Body of pancreas (tissue), 4 donors: ENCODE measurements around the gene TMEM245. TPM values are rescaled to one million over a fixed set of nuclear protein-coding genes. Genes with fewer than 3 reads are reported as not detected.

Source experiments
- ATAC-seq: fragments of 150-250 bp; one replicate; pipeline ENCODE4 v1.9.1; 2016
- DNase-seq, 4 donors: peaks; one replicate each; pipeline ENCODE4 v3.0.0-alpha.2; 2019
- H3K27ac ChIP-seq, 4 donors: fragments of 200-600 bp; sonication (generic); 1 replicate in 3 of 4; 2 replicates in 1 of 4; pipeline versions ENCODE4 v1.5.1 to v1.6.1; 2016 to 2019; ENCODE audit warnings: mild to moderate bottlenecking in 1 of 4, mixed read lengths in 1 of 4, moderate library complexity in 1 of 4
- H3K27me3 ChIP-seq, 2 donors: fragments of 200-600 bp; sonication (generic); one replicate each; pipeline ENCODE4 v1.6.0; 2016; ENCODE audit warnings: mild to moderate bottlenecking in 1 of 2
- H3K36me3 ChIP-seq, 2 donors: fragments of 200-600 bp; sonication (generic); replicated peaks in 1 of 2; 2 replicates each; pipeline ENCODE4 v1.5.1; 2016; ENCODE audit warnings: low read depth in 2 of 2; ENCODE audit not compliant: insufficient read depth in 1 of 2
- H3K4me1 ChIP-seq: fragments of 200-600 bp; sonication (generic); one replicate; pipeline ENCODE4 v1.6.0; 2016
- H3K4me3 ChIP-seq, 2 donors: fragments of 200-600 bp; sonication (generic); 1 replicate in 1 of 2; 2 replicates in 1 of 2; pipeline ENCODE4 v1.5.1; 2016 to 2019
- H3K9me3 ChIP-seq, 3 donors: fragments of 200-600 bp; sonication (generic); 1 replicate in 2 of 3; 2 replicates in 1 of 3; pipeline ENCODE4 v1.5.1; 2016
- CTCF ChIP-seq, 7 experiments: fragments of 450-650 bp in 4 of 7; fragments of 200-600 bp in 3 of 7; sonication (generic) in 3 of 7; IDR thresholded peaks; one replicate each; pipeline ENCODE4 v1.5.1; 2016 to 2019; ENCODE audit warnings: antibody characterized with exemption in 7 of 7
- POLR2A ChIP-seq, 3 donors: fragments of 450-650 bp; IDR thresholded peaks; one replicate each; pipeline ENCODE4 v1.6.1; 2016; ENCODE audit warnings: antibody characterized with exemption in 3 of 3, mild to moderate bottlenecking in 2 of 3
- WGBS, 2 donors: methylation state at CpG; one replicate each; pipeline ENCODE4 v1.1.5; 2017; 5-methylcytosine and 5-hydroxymethylcytosine counted together
- intact Hi-C: fragments of 100-400 bp; cut with DNase I; formaldehyde crosslinking; loops from one replicate; pipeline ENCODE4 v1.15.1; 2023
- total RNA-seq, 2 donors: library from RNA; depleted of rRNA; stranded (reverse); fragments of >200 nt; gene quantifications; one replicate each; pipeline ENCODE4 v1.1.0, GENCODE V29; 2016

Gene TMEM245
- total RNA-seq, 2 donors from 2014 or later = 38.9 to 47.0 TPM

GRCh38 chr9:109052416-109052815 lies 67.3 kb downstream of the TMEM245 start:
- TF ChIP-seq CTCF (IDR thresholded peaks at IDR 0.05) = no peak
- TF ChIP-seq POLR2A (IDR thresholded peaks at IDR 0.05) = no peak
- H3K27ac ChIP-seq = no peak overlapping the region
- H3K4me1 ChIP-seq = no peaks in the 10 kb centered on the region
- H3K4me3 ChIP-seq = no peak overlapping the region
- H3K36me3 ChIP-seq = peaks cover 0 to 19% of the 10 kb centered on the region in 2 donors
- 75 to 79% methylated on average over 2 of the region's 2 CpGs for WGBS, 2 donors
- H3K27me3 ChIP-seq = no peaks in the 10 kb centered on the region
- ATAC-seq (no peak), DNase-seq (no peak)
- H3K9me3 ChIP-seq = no peaks in the 10 kb centered on the region
- intact Hi-C loops = no loop called here

GRCh38 chr9:109051733-109052132 lies 68.0 kb downstream of the TMEM245 start:
- Histone ChIP-seq H3K36me3 (peaks cover 0 to 24% of the 10 kb centered on the region in 2 donors), H3K4me3 (no peak overlapping the region), H3K4me1 (no peaks in the 10 kb centered on the region), H3K9me3 (no peaks in the 10 kb centered on the region), H3K27me3 (no peaks in the 10 kb centered on the region), H3K27ac (no peak overlapping the region)
- ATAC-seq (no peak), DNase-seq (no peak)
- WGBS, 2 donors = 60 to 76% methylated on average over 1 of the region's 1 CpG
- intact Hi-C loops = no loop called here
- no peak for TF ChIP-seq POLR2A (IDR thresholded peaks at IDR 0.05)
- TF ChIP-seq CTCF (IDR thresholded peaks at IDR 0.05) = no peak

GRCh38 chr9:109050444-109050843 lies 69.3 kb downstream of the TMEM245 start:
- Histone ChIP-seq H3K27ac (no peak overlapping the region), H3K4me1 (no peaks in the 10 kb centered on the region), H3K36me3 (peaks cover 0 to 27% of the 10 kb centered on the region in 2 donors), H3K4me3 (no peak overlapping the region), H3K27me3 (no peaks in the 10 kb centered on the region), H3K9me3 (no peaks in the 10 kb centered on the region)
- intact Hi-C loops = no loop called here
- 77 to 78% methylated on average over 7 of the region's 7 CpGs for WGBS, 2 donors
- ATAC-seq = no peak
- TF ChIP-seq CTCF (IDR thresholded peaks at IDR 0.05) (no peak), POLR2A (IDR thresholded peaks at IDR 0.05) (no peak)
- DNase-seq = no peak

- DNase-seq (no peak), ATAC-seq (no peak)
- no peaks in the 10 kb centered on the region for H3K9me3 ChIP-seq
- WGBS, 2 donors = 86 to 89% methylated on average over 3 of the region's 3 CpGs
- intact Hi-C loops = no loop called here
- H3K4me3 ChIP-seq = no peak overlapping the region
- H3K27me3 ChIP-seq = no peaks in the 10 kb centered on the region
- TF ChIP-seq POLR2A (IDR thresholded peaks at IDR 0.05) (no peak), CTCF (IDR thresholded peaks at IDR 0.05) (no peak)
- H3K27ac ChIP-seq = no peak overlapping the region
- peaks cover 0 to 28% of the 10 kb centered on the region in 2 donors for H3K36me3 ChIP-seq
- H3K4me1 ChIP-seq = no peaks in the 10 kb centered on the region
These were observed 70.9 kb downstream of the TMEM245 start for GRCh38 chr9:109048822-109049221.

- Histone ChIP-seq H3K9me3 (no peaks in the 10 kb centered on the region), H3K4me3 (no peak overlapping the region), H3K36me3 (peaks cover 0 to 19% of the 10 kb centered on the region in 2 donors), H3K27ac (no peak overlapping the region), H3K4me1 (no peaks in the 10 kb centered on the region), H3K27me3 (no peaks in the 10 kb centered on the region)
- intact Hi-C loops = no loop called here
- no peak for DNase-seq
- 82 to 89% methylated on average over 2 of the region's 2 CpGs for WGBS, 2 donors
- no peak for ATAC-seq
- no peak for TF ChIP-seq POLR2A (IDR thresholded peaks at IDR 0.05)
- TF ChIP-seq CTCF (IDR thresholded peaks at IDR 0.05) = no peak
These were observed 72.5 kb downstream of the TMEM245 start for GRCh38 chr9:109047259-109047658.
